ENCODE data around the gene AIFM2. TPM values are rescaled to one million over a fixed set of nuclear protein-coding genes. Genes with fewer than 3 reads are reported as not detected.

The AIFM2 gene
- total and polyA plus RNA-seq, 10 of the 15 experiments (the other 5 are each of a cell fraction or from before 2014, with no cell fraction given): 4.5 to 30.8 (median 15.6) TPM

DNA sequence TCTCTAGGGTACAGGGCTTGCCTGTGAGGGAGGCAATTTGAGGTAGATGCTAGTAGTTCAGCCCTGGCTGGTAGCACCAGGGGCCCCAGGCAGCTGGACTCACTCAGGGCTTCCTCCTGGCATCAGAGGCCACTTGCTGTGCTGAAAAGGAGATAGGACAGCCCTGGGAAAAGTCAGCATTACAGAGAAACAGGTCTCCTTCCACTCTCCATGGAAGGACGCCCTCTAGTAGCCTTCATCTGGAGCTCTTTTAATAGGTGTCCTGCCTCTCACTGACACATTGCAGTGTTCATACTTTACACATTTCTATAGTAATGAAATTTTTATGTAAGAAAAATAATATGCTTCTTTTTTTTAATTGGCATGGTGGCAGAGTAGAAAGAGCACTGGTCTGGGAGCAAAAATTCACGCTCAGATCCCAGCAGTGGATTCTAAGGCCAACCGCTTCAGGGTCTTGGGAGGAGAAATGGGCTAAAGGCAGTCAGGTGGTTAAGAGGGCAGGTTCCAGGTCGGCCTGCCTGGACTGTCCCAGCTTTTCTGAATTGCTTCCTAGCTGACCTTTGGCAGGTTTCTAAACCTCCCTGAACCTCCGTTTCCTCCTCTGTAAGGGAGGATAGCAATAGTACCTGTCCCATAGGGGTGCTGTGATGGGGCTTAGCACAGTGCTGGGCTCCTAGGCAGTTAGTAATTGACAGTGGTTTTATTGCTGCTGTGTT is 35.8 kb downstream of the AIFM2 start:
- FAIRE-seq (no peak), ATAC-seq (no peak), DNase-seq (ENCODE audit: low read depth, low spot score) (no peak)
- ChIA-PET CTCF (interaction anchor here (1.3 to 5.8 kb wide), 5 partner anchors 10 to 138 kb away, joined by 3 to 58 read pairs (median 9); partner anchors contain the start of gene TYSND1), SMC1A (ENCODE audit: uncharacterized antibody, unreplicated experiment) (interaction anchor here (0.6 to 1.6 kb wide), 4 partner anchors 10 to 361 kb away, joined by 3 to 6 read pairs (median 4); no protein-coding TSS in a partner anchor), RAD21 (ENCODE audit: unreplicated experiment) (no interaction called here), POLR2A (interaction anchor here (0.5 kb wide), 1 partner anchor 715 kb away, joined by 4 read pairs; no protein-coding TSS in a partner anchor)
- no peaks in the 10 kb centered on the region for H3K36me3 ChIP-seq (ENCODE audit: control insufficient read depth in 2 of 2, insufficient read depth in 2 of 2, low read length in 1 of 2)
- H3K9ac ChIP-seq (ENCODE audit: control insufficient read depth, insufficient read depth, low read length): no peak overlapping the region
- no peak overlapping the region for H3K4me2 ChIP-seq (ENCODE audit: control insufficient read depth, insufficient read depth)
- H3K9me3 ChIP-seq (replicated peaks; ENCODE audit: control insufficient read depth, insufficient read depth, low read length): no peaks in the 10 kb centered on the region
- H4K20me1 ChIP-seq (ENCODE audit: control insufficient read depth, insufficient read depth): no peaks in the 10 kb centered on the region
- no peaks in the 10 kb centered on the region for H3K79me2 ChIP-seq (ENCODE audit: control insufficient read depth, insufficient read depth, low read length)
- H3K27me3 ChIP-seq (replicated peaks in 1 of 2; ENCODE audit: control insufficient read depth in 2 of 2, insufficient read depth in 2 of 2, low read length in 1 of 2): no peaks in the 10 kb centered on the region; a peak in 1 of 4 replicates
- no peak overlapping the region for H3K27ac ChIP-seq (ENCODE audit: control insufficient read depth, insufficient read depth)
- H3K4me1 ChIP-seq (ENCODE audit: control insufficient read depth, insufficient read depth, low read length): peaks cover 7% of the 10 kb centered on the region; the same call in 1 of the 2 replicates
- no peak overlapping the region for H2AFZ ChIP-seq (ENCODE audit: control insufficient read depth, low read depth, low read length)
- 38% methylated on average over 5 of the region's 5 CpGs for WGBS (ENCODE audit: insufficient coverage, insufficient replicate concordance, low lambda C conversion rate, missing lambda C conversion rate)
- TF ChIP-seq PAX5 (IDR thresholded peaks at IDR 0.05; ENCODE audit: borderline replicate concordance, low read depth, low read length) (no peak), NR2F1 (conservative IDR thresholded peaks at IDR 0.05) (no peak), FOXK2 (IDR thresholded peaks at IDR 0.05) (no peak), SUZ12 (IDR thresholded peaks at IDR 0.05; ENCODE audit: unreplicated experiment) (no peak), BHLHE40 (IDR thresholded peaks at IDR 0.05; ENCODE audit: borderline replicate concordance in 1 of 2, low read depth in 2 of 2, low read length in 1 of 2) (no peak), NFIC (IDR thresholded peaks at IDR 0.05; ENCODE audit: low read depth, low read length) (no peak), NKRF (conservative IDR thresholded peaks at IDR 0.05) (no peak), GATAD2B (conservative IDR thresholded peaks at IDR 0.05; ENCODE audit: low read depth) (no peak), SMC3 (IDR thresholded peaks at IDR 0.05; ENCODE audit: borderline replicate concordance, low read length) (no peak)
- in situ Hi-C loops (cut with MboI): no loop called here
- no peak overlapping the region for H3K4me3 ChIP-seq
- intact Hi-C loops (cut with micrococcal nuclease; ENCODE audit: unreplicated experiment): no loop called here
- no TSS peak for BruUV-seq (replicated peaks)

Measured in GM12878 (cell line).